Astrocyte (in vitro differentiated cells and primary cell): ENCODE data around the gene PARD6A. TPM values are rescaled to one million over a fixed set of nuclear protein-coding genes. Genes with fewer than 3 reads are reported as not detected.

ENCODE experiments used
- DNase-seq: peaks from one replicate; pipeline ENCODE4 v3.0.0-alpha.2; 2010; ENCODE audit warnings: low read depth
- FAIRE-seq: peaks from 2 replicates; lab custom pipeline; 2011; peaks lifted over from hg19 to GRCh38; lab: Jason Lieb, UNC
- H2AFZ ChIP-seq: 2 replicates; pipeline ENCODE4 v1.6.0; 2012; ENCODE audit warnings: low read depth, low read length, inconsistent platforms
- H3K27ac ChIP-seq: 2 replicates; pipeline ENCODE4 v1.5.1; 2011; ENCODE audit warnings: low read depth, low read length, inconsistent platforms
- H3K27me3 ChIP-seq: 2 replicates; pipeline ENCODE4 v1.6.0; 2011; ENCODE audit warnings: low read length, inconsistent platforms; ENCODE audit not compliant: insufficient read depth
- H3K36me3 ChIP-seq: 2 replicates; pipeline ENCODE4 v1.5.1; 2011; ENCODE audit warnings: low read length, inconsistent platforms; ENCODE audit not compliant: insufficient read depth
- H3K4me1 ChIP-seq: 2 replicates; pipeline ENCODE4 v1.5.1; 2011; ENCODE audit warnings: low read length, inconsistent platforms; ENCODE audit not compliant: insufficient read depth
- H3K4me2 ChIP-seq: 2 replicates; pipeline ENCODE4 v1.6.0; 2012; ENCODE audit warnings: low read length, inconsistent platforms
- H3K4me3 ChIP-seq: 2 replicates; pipeline ENCODE4 v1.5.1; 2011; ENCODE audit warnings: low read depth, mild to moderate bottlenecking, low read length, inconsistent platforms; ENCODE audit not compliant: insufficient read depth
- H3K79me2 ChIP-seq: 2 replicates; pipeline ENCODE4 v1.6.0; 2012; ENCODE audit warnings: mild to moderate bottlenecking, low read length, inconsistent platforms; ENCODE audit not compliant: insufficient read depth
- H3K9ac ChIP-seq: 2 replicates; pipeline ENCODE4 v1.6.0; 2012; ENCODE audit warnings: mild to moderate bottlenecking, low read length, inconsistent platforms
- H3K9me3 ChIP-seq: 2 replicates; pipeline ENCODE4 v1.5.1; 2012; ENCODE audit warnings: low read depth, mild to moderate bottlenecking, low read length, inconsistent platforms; ENCODE audit not compliant: insufficient read depth
- H4K20me1 ChIP-seq: 2 replicates; pipeline ENCODE4 v1.6.0; 2012; ENCODE audit warnings: low read length, inconsistent platforms; ENCODE audit not compliant: insufficient read depth
- H3K27ac Mint-ChIP-seq: one replicate; pipeline ENCODE4 v1.8.0; 2021; ENCODE audit warnings: mild to moderate bottlenecking, mixed read lengths; ENCODE audit not compliant: unreplicated experiment
- H3K27me3 Mint-ChIP-seq: one replicate; pipeline ENCODE4 v1.8.0; 2021; ENCODE audit warnings: low read depth, mixed read lengths; ENCODE audit not compliant: unreplicated experiment
- H3K36me3 Mint-ChIP-seq: one replicate; pipeline ENCODE4 v1.8.0; 2021; ENCODE audit warnings: low read depth, mixed read lengths; ENCODE audit not compliant: unreplicated experiment
- H3K4me1 Mint-ChIP-seq: one replicate; pipeline ENCODE4 v1.8.0; 2021; ENCODE audit warnings: low read depth, mixed read lengths; ENCODE audit not compliant: unreplicated experiment
- H3K4me3 Mint-ChIP-seq: one replicate; pipeline ENCODE4 v1.8.0; 2021; ENCODE audit warnings: mild to moderate bottlenecking, moderate library complexity, mixed read lengths; ENCODE audit not compliant: unreplicated experiment
- H3K9me3 Mint-ChIP-seq: one replicate; pipeline ENCODE4 v1.8.0; 2021; ENCODE audit warnings: mild to moderate bottlenecking, mixed read lengths; ENCODE audit not compliant: unreplicated experiment
- CTCF ChIP-seq: IDR thresholded peaks from 2 replicates; pipeline ENCODE4 v1.5.1; 2011; ENCODE audit warnings: low read depth, mild to moderate bottlenecking, inconsistent platforms, low read length, moderate library complexity; ENCODE audit not compliant: insufficient read depth
- EZH2 ChIP-seq: IDR thresholded peaks from 2 replicates; pipeline ENCODE4 v1.6.1; 2012; ENCODE audit warnings: mild to moderate bottlenecking, low read length, inconsistent platforms; ENCODE audit not compliant: insufficient read depth
- total RNA-seq: library from RNA; stranded (reverse); gene quantifications from 2 replicates; pipeline ENCODE4 v1.2.1, GENCODE V29; 2021

PARD6A gene
- total RNA-seq, 1 donor from 2014 or later = 1.4 TPM

DNA sequence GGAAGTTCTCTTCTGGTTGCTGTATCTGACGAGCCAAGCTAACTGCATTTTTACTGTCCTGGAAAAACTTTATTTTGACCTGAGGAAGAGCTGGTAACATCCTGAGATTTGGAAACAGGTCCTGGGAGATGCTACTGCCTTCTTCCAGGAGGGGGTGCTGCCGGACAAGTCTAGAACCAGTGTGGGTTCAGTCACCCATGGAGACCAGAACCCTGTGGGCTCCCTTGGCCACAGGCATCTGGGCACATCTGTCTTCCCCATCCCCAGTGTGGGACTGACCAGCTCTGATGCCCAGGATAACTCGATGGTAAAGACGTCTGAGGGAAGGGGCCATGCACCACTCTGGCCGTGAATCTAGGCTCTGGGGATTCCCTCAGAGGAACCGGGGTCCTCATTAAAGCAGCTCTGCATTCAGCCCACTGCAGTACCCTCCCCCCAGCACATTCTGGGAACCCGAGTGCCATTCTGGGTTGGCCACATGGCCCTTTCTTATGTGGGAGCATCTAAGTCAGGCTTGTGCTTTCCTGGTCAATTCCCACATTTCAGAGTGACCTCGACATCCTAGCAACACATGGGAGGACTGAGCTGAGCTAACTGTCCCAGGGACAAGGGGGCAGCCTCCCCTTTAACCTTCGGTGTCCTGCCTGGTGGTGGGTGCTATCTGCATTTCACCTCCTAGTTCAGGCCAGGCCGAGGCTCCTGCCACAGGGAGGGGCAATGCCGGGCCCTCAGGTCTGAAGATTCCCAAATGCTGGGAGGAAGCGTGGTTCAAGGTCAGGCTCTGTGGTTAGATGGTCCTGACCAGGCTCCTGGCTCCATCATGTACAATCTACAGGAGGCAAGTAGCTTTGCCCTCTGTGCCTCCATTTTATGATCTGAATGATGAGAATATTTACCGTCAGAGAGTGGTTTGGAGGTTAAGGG, 12.2 kb downstream of the PARD6A start:
- H3K9me3 ChIP-seq = no peaks in the 10 kb centered on the region
- peaks cover 7% of the 10 kb centered on the region for H4K20me1 ChIP-seq
- no peaks in the 10 kb centered on the region for H3K27me3 ChIP-seq
- no peak overlapping the region for H3K4me2 ChIP-seq
- H3K4me3 Mint-ChIP-seq = no peak overlapping the region
- FAIRE-seq = no peak
- peak; percentile 47 for DNase-seq
- no peak overlapping the region for H2AFZ ChIP-seq
- H3K4me1 ChIP-seq = peaks cover 9% of the 10 kb centered on the region
- no peaks in the 10 kb centered on the region for H3K4me1 Mint-ChIP-seq
- H3K4me3 ChIP-seq = no peak overlapping the region
- H3K27ac Mint-ChIP-seq = no peak overlapping the region
- TF ChIP-seq EZH2 (no peak), CTCF (peak; percentile 73)
- H3K79me2 ChIP-seq = no peaks in the 10 kb centered on the region
- no peaks in the 10 kb centered on the region for H3K27me3 Mint-ChIP-seq
- no peak overlapping the region for H3K27ac ChIP-seq
- peaks cover 11% of the 10 kb centered on the region for H3K36me3 Mint-ChIP-seq
- no peak overlapping the region for H3K9ac ChIP-seq
- H3K9me3 Mint-ChIP-seq = no peaks in the 10 kb centered on the region
- no peaks in the 10 kb centered on the region for H3K36me3 ChIP-seq

DNA sequence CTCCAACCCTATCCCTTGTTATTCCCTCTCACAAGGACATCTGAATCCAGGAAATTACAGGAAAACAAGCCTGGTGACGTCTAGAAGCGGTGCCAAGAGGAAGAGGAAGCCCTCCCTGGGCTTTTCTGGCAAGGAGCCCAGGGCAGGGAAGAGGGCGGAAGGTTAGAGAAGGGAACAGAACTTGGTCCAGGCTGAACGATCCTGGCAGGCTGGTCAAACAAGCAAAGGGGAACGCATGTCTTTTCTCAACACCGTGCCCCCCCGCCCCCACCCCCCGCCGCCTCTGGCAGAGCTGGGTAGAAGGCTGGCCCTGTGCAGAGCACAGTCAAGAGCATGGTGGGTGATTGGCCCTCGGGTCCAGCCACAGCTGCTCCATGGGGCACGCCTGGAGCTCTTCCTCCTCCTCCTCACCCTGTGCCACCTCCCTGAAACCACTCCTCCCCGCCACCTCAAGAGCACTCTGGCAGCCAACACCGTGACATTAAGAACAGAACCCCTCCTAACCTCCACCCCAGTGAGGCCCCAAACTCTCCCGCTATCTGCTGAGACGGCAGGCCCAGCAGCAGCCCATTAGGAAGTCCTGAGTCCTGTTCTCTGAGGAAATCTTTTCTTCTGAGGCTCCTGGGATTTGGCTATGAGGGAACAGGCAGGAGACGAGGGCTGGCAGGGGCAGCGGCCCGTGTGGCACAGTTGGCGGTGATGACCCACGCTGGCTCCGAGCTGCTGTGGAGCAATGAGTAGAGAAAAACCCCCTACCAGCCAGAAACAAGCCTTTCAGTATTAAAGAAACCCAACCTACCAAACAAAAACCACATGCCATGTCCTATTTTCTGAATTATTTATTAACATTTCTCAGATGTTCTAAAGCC, 13.2 kb downstream of the PARD6A start:
- Histone ChIP-seq H3K4me3 (no peak overlapping the region), H3K9me3 (no peaks in the 10 kb centered on the region), H3K79me2 (no peaks in the 10 kb centered on the region), H2AFZ (no peak overlapping the region), H4K20me1 (peaks cover 7% of the 10 kb centered on the region), H3K27me3 (no peaks in the 10 kb centered on the region), H3K9ac (no peak overlapping the region), H3K4me2 (no peak overlapping the region), H3K4me1 (peaks cover 7% of the 10 kb centered on the region), H3K36me3 (no peaks in the 10 kb centered on the region), H3K27ac (no peak overlapping the region)
- no peaks in the 10 kb centered on the region for H3K27me3 Mint-ChIP-seq
- no peaks in the 10 kb centered on the region for H3K4me1 Mint-ChIP-seq
- DNase-seq = no peak
- peak overlapping the region; percentile 58 for H3K27ac Mint-ChIP-seq
- peaks cover 9% of the 10 kb centered on the region for H3K36me3 Mint-ChIP-seq
- TF ChIP-seq CTCF (no peak), EZH2 (no peak)
- no peak for FAIRE-seq
- H3K9me3 Mint-ChIP-seq = no peaks in the 10 kb centered on the region
- H3K4me3 Mint-ChIP-seq = no peak overlapping the region
